Osteocyte (in vitro differentiated cells): Measurements from ENCODE around the gene PIP5K1B. TPM values are rescaled to one million over a fixed set of nuclear protein-coding genes. Genes with fewer than 3 reads are reported as not detected.

Source experiments
- DNase-seq: peaks from one replicate; pipeline ENCODE4 v3.0.0; 2021; ENCODE audit warnings: mixed read lengths; ENCODE audit not compliant: unreplicated experiment; ENCODE audit errors: extremely low spot score
- H3K27ac Mint-ChIP-seq: one replicate; pipeline ENCODE4 v1.8.0; 2021; ENCODE audit warnings: mild to moderate bottlenecking, mixed read lengths; ENCODE audit not compliant: unreplicated experiment
- H3K27me3 Mint-ChIP-seq: one replicate; pipeline ENCODE4 v1.8.0; 2021; ENCODE audit warnings: mixed read lengths; ENCODE audit not compliant: unreplicated experiment
- H3K36me3 Mint-ChIP-seq: one replicate; pipeline ENCODE4 v1.8.0; 2021; ENCODE audit warnings: mixed read lengths; ENCODE audit not compliant: unreplicated experiment
- H3K4me1 Mint-ChIP-seq: one replicate; pipeline ENCODE4 v1.8.0; 2021; ENCODE audit warnings: mixed read lengths; ENCODE audit not compliant: unreplicated experiment
- H3K4me3 Mint-ChIP-seq: one replicate; pipeline ENCODE4 v1.8.0; 2021; ENCODE audit warnings: mild to moderate bottlenecking, moderate library complexity, mixed read lengths; ENCODE audit not compliant: unreplicated experiment
- H3K9me3 Mint-ChIP-seq: one replicate; pipeline ENCODE4 v1.8.0; 2021; ENCODE audit warnings: mixed read lengths; ENCODE audit not compliant: unreplicated experiment
- CTCF ChIP-seq: fragments of 200-600 bp; sonication (generic); IDR thresholded peaks from 2 replicates; pipeline ENCODE4 v1.5.0; 2021; ENCODE audit warnings: antibody characterized with exemption, mild to moderate bottlenecking, moderate library complexity
- total RNA-seq: library from RNA; stranded (reverse); gene quantifications from 2 replicates; pipeline ENCODE4 v1.2.1, GENCODE V29; 2021

The PIP5K1B gene
- total RNA-seq, 1 donor from 2014 or later: not detected

GRCh38 chr9:68942790-68943189 lies 237.8 kb downstream of the PIP5K1B start:
- TF ChIP-seq CTCF: no peak
- no peaks in the 10 kb centered on the region for H3K36me3 Mint-ChIP-seq
- no peak overlapping the region for H3K4me3 Mint-ChIP-seq
- no peak overlapping the region for H3K27ac Mint-ChIP-seq
- no peaks in the 10 kb centered on the region for H3K4me1 Mint-ChIP-seq
- H3K9me3 Mint-ChIP-seq: no peaks in the 10 kb centered on the region
- DNase-seq: no peak
- peaks cover 4% of the 10 kb centered on the region for H3K27me3 Mint-ChIP-seq

GRCh38 chr9:68947015-68947414 lies 242.0 kb downstream of the PIP5K1B start:
- DNase-seq: no peak
- no peaks in the 10 kb centered on the region for H3K4me1 Mint-ChIP-seq
- TF ChIP-seq CTCF: no peak
- H3K27me3 Mint-ChIP-seq: peaks cover 2% of the 10 kb centered on the region
- H3K4me3 Mint-ChIP-seq: no peak overlapping the region
- no peaks in the 10 kb centered on the region for H3K36me3 Mint-ChIP-seq
- H3K9me3 Mint-ChIP-seq: no peaks in the 10 kb centered on the region
- no peak overlapping the region for H3K27ac Mint-ChIP-seq

- peaks cover 8% of the 10 kb centered on the region for H3K27me3 Mint-ChIP-seq
- DNase-seq: no peak
- H3K9me3 Mint-ChIP-seq: no peaks in the 10 kb centered on the region
- no peak overlapping the region for H3K4me3 Mint-ChIP-seq
- H3K36me3 Mint-ChIP-seq: no peaks in the 10 kb centered on the region
- no peak for TF ChIP-seq CTCF
- no peaks in the 10 kb centered on the region for H3K4me1 Mint-ChIP-seq
- no peak overlapping the region for H3K27ac Mint-ChIP-seq
Measured at GRCh38 chr9:68947842-68948569, 243.0 kb downstream of the PIP5K1B start.

GRCh38 chr9:68949271-68950000 lies 244.4 kb downstream of the PIP5K1B start:
- no peak overlapping the region for H3K4me3 Mint-ChIP-seq
- no peaks in the 10 kb centered on the region for H3K4me1 Mint-ChIP-seq
- no peaks in the 10 kb centered on the region for H3K9me3 Mint-ChIP-seq
- H3K27ac Mint-ChIP-seq: no peak overlapping the region
- DNase-seq: no peak
- TF ChIP-seq CTCF: no peak
- no peaks in the 10 kb centered on the region for H3K36me3 Mint-ChIP-seq
- H3K27me3 Mint-ChIP-seq: peaks cover 10% of the 10 kb centered on the region

GRCh38 chr9:68950188-68950587 lies 245.1 kb downstream of the PIP5K1B start:
- no peaks in the 10 kb centered on the region for H3K4me1 Mint-ChIP-seq
- no peaks in the 10 kb centered on the region for H3K36me3 Mint-ChIP-seq
- no peak for TF ChIP-seq CTCF
- H3K4me3 Mint-ChIP-seq: no peak overlapping the region
- H3K9me3 Mint-ChIP-seq: no peaks in the 10 kb centered on the region
- no peak for DNase-seq
- H3K27me3 Mint-ChIP-seq: peaks cover 10% of the 10 kb centered on the region
- H3K27ac Mint-ChIP-seq: no peak overlapping the region
